Measurements from ENCODE around the gene PAX7.
"Not testable (repeated sequence)": the region's sequence is repeated elsewhere in the genome, so short reads cannot be mapped to it uniquely, and the experiment has no call there.

Gene PAX7

DNA sequence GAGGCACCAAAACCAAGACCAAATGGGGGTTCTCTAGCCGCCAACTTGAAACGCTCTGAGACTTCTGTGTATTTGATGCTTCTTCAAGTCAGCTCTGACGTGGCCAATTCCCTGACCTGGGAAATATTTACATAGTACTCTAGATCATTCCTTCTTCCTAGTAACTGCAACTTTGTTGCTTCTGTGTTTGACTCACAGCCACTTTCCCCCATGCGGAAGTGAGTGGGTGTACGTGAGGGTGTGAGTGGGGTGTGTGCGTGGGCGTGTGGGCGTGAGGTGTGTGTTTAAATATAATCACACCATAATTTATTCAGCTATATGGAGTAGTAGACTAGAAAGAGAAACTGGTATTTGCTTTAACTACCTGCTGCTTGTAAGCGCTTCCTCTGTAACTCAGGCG is 117.8 kb downstream of the PAX7 start:
- in situ Hi-C loops (cut with MboI; ENCODE audit: low sequenced_read_pairs) = no loop called here

DNA sequence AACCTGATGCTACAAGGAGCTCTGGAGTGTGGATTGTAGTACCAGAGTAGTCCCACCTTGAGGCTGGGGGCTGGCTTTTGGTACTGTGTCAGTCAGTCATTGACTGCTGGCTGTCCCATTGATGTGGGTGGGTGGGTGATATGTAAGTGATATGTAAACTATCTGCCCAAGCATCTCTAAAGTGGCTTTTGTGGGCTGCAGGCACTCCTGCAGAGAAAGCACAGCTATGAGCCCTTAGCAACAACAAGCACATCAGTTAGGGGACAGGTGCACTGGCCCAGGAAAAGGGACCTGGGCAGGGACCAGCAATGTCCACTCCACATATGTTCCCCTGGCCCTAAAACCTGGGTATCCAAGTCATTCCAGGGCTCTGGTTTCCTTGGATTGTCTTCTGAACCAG is 118.9 kb downstream of the PAX7 start:
- in situ Hi-C loops (cut with MboI; ENCODE audit: low sequenced_read_pairs) = no loop called here

DNA sequence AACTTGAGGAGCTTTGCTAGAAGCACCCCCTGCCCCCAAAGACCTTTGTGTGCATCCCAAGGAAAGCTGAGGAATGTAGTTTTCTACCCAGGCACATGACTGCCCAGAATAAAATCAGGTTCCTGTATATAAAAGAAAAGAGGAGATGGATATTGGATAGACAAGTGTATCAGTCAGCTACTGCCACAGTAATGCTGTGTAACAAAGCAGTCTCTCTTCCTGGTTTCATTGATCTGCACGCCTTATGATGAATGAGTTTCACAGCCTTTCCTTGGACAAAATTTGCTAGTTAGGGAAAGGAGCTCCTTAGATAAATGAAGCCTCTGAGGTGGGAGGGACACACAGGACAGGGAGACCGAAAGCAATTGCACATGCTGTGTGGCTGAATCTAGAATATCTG is 120.0 kb downstream of the PAX7 start:
- in situ Hi-C loops (cut with MboI; ENCODE audit: low sequenced_read_pairs) = no loop called here

DNA sequence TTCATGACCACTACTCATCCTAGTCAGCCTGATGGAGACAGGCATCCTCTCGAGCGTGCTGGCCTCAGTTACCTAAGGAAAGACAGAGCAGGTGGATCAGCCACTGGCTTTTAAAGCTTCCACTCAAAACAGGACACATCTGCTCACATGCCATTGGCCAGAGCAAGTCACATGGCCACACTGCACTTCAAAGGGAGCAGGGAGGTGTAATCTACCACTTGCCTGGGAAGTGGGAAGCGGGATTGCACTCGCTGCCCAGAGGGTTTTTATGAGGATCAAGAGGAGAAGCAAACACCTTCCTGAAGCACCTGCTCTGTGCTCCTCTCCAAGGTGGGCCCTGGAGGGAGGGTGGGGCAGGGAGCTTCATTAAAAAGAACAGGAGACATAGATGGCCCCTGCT is 120.8 kb downstream of the PAX7 start:
- in situ Hi-C loops (cut with MboI; ENCODE audit: low sequenced_read_pairs) = no loop called here

DNA sequence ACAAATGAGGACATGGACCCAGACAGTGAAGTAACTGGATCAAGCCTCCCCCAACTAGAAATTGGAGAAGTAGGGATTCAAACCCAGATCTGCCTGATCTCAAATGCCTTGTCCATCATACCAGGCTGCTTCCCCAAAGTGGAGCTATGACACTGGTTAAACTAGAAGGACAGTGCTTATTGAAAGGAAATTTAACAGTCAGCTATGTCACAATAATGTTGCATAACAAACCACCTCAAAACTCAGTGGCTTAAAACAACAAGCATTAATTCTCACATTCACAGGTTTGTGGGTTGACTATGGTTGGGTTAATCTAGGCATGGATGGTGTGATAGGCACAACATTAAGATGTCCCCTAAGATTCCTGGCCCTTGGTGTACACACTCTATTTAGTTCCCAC is 121.8 kb downstream of the PAX7 start:
- in situ Hi-C loops (cut with MboI; ENCODE audit: low sequenced_read_pairs) = no loop called here

DNA sequence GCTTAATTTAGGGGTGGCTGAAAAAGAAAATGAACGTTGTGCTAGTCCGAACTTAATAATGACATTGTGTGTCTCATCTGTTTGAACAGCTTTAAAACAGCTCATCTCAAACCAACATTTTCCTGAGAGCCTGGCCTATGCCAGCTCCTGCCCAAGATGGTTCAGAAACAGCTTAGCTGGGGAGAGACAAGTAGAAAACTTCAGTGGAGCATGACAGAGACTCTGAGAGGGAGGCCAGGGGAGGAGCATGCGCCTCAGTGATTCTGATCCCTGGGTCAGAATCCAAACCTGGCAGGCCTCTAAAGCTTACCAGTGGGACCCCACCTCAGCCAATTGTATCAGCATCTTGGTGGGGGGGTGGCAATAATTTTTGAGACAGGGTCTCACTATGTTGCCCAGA is 129.5 kb downstream of the PAX7 start:
- in situ Hi-C loops (cut with MboI; ENCODE audit: low sequenced_read_pairs) = no loop called here

DNA sequence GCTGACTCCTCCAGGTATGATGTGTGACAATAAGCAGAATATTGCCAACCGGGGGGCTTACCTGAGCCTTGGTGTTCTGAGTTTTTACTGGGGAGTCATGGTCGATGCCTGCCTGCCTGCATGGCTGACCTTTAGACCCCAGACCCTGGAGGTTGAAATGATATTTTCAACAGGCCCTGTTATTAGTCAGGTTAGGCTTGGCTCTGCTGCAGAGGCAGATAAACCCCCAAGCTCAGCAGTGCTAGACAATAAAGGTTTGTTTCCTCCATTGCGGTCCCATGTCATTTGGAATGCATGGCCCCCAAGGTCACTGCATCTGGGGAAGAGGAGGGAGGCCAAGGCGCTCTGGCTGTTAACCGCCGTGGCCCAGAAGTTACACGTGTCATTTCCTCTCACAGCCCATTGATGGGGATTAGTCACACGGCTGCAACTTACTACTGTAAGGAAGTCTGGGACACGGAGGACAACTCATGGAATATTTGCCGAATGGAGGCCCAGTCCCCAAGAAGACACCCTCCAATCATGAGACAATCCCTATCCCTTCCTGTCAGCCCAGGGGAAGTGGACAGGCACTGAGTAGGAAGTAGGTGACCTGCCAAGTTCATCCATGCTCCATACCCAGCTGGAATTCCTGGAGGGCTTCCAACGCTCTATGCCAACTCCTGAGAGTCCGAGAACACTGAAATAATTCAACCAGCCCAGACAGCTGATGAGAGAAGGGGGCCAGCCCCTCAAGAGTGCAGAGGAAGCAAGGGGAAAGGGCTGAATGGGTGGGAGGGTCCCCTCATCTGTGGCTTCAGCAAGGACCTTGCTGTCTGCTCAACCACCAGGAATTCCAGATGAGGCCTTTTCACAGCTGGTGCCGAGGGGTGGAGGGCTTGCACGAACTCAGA is 131.5 kb downstream of the PAX7 start:
- in situ Hi-C loops (cut with MboI; ENCODE audit: low sequenced_read_pairs) = no loop called here

DNA sequence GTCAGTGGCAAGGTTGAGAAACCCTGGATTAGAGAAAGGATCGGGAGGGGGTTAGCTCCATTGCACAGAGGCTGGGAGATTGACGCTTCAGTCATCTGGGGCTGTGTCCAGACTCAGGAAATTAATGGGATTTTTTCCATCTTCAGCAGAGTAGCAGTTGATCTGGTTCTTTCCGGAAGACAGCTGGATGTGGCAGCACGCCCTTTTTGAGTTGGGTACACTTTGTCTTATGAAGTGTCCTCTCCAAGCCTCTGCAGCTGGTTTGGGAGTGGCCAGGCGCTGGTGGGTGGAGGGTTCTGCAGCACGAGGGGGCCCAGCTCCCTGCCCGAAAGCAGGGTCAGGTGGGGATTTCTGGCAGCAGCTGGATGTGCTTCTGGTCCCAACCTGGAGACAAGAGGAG is 133.7 kb downstream of the PAX7 start:
- in situ Hi-C loops (cut with MboI; ENCODE audit: low sequenced_read_pairs) = no loop called here

DNA sequence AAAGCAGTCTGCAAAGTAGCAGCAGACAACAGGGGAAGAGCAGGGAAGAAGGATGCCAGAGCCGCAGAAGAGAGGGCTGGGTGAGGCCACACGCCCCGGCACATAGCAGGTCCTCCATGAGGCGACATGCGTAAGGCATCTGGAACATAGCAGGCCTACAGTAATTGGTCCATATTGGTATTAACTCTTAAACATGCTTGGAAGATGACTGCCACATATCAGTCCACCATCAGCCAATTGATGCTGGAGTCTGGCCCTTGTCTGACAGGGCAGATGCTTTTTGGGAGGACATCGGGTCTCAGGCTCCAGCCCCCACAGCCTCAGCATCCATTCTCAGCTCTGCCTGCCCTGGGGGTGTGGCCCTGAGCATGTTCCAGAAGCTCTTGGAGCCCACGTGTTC is 135.1 kb downstream of the PAX7 start:
- in situ Hi-C loops (cut with MboI; ENCODE audit: low sequenced_read_pairs) = no loop called here

DNA sequence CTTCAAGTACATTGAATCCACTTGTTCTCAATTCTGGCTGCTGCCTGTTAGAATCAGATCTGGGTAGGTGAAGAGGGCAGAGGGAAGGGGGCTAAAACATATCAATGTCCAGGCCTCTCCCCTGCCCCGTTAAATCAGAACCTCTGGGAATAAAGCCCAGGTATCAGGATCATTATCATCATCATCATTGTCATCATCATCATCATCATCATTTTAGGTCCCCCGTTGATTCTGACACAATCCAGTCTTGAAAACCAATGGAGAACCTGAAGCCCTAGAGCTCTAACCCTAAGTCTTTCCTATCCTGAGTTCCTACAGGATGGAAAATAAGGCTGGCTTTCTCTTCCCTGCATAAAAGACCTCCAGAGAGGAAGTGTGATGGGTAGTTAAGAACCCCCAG is 135.7 kb downstream of the PAX7 start:
- in situ Hi-C loops (cut with MboI; ENCODE audit: low sequenced_read_pairs) = no loop called here

DNA sequence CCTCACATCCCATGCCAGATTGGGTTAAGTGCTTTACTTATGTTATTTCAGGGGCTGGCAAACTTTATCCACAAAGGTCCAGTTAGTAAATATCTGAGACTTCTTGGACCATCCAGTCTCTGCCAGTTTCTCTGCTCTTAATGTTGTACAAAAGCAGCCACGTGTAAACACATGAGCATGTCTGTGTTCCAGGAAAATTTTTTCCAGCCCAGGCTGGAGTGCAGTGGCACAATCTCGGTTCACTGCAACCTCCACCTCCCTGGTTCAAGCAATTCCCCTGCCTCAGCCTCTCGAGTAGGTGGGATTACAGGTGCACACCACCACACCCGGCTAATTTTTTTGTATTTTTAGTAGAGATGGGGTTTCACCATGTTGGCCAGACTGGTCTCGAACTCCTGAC is 136.9 kb downstream of the PAX7 start:
- in situ Hi-C loops (cut with MboI; ENCODE audit: low sequenced_read_pairs) = not testable (repeated sequence)

DNA sequence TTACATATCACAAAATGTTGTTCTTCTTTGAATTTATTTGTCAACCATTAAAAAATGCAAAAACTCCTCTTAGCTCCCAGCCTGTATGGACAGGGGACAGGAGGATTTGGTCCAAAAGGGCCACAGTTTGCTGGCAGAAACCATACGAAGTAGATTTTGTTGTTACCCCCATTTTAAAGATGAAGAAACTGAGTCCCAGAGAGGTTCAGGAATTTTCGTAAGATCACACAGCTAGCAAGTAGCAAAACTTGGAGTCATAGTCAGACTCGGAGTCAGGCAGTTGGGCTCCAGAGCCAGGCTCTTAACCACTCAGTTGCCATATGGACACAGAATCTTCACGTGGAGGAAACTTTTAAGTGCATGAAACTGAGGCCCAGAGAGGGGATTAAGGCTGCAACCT is 137.4 kb downstream of the PAX7 start:
- in situ Hi-C loops (cut with MboI; ENCODE audit: low sequenced_read_pairs) = no loop called here

DNA sequence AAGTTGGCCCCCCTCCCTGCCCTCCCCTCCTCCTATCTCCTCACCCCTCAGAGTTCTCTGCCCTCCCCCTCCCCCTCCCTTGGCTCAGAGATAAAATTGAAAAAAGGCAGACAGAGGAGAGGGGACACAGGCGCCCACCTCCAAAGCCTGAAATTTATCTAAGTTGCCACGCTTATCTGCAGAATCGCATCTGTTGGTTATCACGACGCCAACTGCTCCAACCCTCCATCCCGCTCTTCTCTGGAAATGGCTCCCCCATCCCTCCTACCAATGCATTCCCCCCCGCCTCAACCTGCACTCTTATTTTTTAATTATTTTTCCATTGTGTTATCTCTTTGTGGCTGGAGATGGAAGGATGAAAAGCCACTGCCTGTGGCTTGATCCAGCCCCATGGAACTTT is 138.5 kb downstream of the PAX7 start:
- in situ Hi-C loops (cut with MboI; ENCODE audit: low sequenced_read_pairs) = no loop called here

DNA sequence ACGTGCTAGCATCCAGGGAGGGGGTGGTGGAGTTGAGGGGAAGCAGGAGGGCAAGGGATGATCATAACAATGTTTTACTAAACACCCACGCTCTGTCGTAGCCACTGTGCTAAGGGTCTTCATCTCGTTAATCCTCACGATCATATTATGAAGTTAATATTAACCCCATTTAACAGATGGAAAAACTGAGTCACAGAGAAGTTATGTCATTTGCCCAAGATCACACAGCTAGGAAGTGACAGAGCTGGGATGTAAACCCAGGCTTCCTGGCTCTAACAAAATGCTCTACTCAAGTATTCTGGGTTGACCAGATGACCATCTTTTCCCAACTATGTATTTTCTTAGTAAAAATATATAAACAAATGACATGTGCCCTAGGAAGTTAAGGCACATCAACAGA is 140.2 kb downstream of the PAX7 start:
- in situ Hi-C loops (cut with MboI; ENCODE audit: low sequenced_read_pairs) = no loop called here

DNA sequence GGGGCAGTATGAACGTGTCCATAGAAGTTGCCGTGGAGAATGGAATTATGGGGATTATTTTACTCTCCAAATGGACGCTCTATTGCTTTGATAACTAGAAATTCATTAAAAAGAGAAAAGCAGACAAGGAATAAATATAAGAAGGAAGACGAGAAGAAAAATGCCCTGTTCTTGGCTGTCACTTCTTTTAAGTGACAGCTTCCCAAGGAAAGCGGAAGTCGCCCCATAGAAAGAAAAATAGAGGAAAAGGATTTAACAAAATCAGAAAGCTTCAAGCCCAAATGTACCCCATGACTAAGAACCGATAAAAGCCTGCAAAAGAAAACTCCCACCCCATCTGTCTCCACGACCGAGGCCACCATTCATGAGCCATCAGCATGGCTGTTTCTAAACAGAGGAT is 143.1 kb downstream of the PAX7 start:
- in situ Hi-C loops (cut with MboI; ENCODE audit: low sequenced_read_pairs) = no loop called here

DNA sequence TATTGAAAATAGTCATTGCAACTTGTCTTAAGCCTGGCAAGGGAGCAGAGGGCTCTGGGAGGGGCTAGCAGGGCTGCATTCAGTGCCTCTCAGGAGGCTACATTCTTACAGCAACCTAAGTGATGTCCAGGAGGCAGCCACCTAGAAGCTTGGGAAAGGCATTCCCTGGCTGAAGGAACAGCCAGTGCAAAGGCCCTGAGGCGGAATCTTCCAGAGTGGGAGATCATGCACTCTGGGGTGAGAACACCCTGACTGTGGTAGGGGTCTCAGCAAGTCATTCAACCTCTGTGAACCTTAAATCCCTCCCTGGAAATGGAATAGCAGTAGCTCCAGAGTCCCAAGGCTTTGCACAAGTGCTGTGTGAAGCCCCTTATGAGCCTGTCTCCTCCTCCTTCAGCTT is 144.7 kb downstream of the PAX7 start:
- in situ Hi-C loops (cut with MboI; ENCODE audit: low sequenced_read_pairs) = no loop called here

DNA sequence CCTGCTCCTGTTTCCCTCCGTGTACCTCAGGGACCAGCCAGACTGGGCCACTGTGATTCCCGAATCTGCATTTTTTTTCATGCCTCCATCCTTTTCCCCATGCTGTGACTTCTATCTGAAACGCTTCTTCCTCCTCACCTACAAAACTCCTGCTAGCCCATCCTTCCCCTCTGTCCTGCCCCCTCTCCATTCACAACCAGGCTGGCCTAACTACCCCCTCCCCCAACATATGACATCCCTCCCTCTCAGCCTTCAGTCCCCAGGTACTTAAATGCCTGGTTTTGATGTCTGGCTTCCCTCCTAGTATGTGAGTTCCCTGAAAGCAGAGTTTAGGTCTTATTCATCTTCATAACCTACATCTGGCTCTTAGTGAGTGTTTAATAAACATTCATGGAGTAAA is 146.1 kb downstream of the PAX7 start:
- in situ Hi-C loops (cut with MboI; ENCODE audit: low sequenced_read_pairs) = no loop called here

DNA sequence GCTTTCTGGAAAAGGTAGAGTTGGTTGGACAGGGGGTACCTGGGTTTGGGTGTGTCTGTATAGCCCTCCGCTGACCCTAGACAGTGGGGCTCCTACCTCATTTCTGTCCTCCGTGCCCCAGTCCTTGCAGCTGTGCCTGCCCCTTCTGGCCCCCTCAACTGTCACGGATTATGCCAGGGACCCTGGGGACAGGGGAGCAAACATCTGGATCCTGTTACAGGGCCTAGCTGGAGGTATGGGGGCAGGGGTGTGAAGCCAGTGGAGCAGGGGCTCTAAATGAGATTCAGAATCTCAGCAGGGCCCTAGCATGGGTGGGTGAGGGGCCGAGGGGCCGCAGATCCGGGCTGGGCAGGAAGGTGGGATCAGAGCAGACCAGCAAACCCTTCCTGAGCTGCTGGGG is 147.8 kb downstream of the PAX7 start:
- in situ Hi-C loops (cut with MboI; ENCODE audit: low sequenced_read_pairs) = no loop called here

DNA sequence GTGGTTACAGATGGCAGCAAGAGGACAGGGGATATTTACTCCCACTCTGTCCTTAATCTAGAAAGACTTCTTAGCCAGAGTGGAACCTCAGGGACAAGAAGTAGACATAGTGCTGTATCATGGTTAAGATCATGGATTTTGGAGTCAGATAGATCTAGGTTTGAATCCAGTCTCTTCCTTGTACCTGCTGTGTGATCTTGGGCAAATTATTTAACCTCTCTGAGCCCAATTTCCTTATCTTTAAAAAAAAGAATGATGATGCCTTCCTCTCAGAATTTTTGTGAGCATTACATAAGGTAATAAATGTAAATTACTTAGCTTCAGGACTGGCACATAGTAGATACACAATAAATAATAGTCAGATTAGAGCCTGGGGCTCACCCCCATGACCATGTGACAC is 150.4 kb downstream of the PAX7 start:
- in situ Hi-C loops (cut with MboI; ENCODE audit: low sequenced_read_pairs) = no loop called here

DNA sequence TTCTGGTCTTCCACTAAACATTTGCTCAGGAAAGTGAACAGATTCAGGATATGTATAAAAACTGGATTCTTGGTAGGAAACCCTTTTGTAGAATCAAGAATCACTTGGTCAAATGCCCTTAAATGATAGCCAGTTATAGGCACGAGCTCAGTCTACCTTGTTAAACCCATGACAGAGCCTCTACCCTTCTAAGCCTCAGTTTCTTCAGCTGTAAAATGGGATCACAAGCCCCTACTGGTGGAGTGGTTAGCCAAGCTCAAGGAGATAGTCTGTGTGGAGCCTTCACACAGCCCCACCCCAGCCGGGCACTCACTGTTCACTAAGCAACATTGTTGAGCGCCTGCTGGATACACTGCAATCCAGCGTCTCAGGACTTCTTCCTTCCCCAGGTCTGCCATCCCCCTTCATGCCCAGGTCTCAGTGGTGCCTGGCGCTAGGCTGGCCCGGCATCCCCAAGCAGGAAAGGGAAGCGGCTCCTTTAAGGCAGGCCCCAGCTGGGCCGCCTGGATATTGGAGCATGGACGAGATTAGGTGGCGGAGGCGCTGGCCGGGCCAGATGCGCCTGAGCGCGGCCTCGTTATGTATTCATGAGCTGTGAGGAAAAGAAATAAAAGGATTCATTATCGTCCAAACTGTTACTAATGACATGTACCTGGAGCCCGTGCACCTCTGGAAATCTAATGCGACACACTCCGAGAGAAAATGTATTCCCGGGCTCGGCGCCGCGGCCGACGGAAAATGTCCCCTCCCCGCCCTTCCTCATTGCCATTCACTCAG is 153.2 kb downstream of the PAX7 start:
- in situ Hi-C loops (cut with MboI; ENCODE audit: low sequenced_read_pairs) = no loop called here

DNA sequence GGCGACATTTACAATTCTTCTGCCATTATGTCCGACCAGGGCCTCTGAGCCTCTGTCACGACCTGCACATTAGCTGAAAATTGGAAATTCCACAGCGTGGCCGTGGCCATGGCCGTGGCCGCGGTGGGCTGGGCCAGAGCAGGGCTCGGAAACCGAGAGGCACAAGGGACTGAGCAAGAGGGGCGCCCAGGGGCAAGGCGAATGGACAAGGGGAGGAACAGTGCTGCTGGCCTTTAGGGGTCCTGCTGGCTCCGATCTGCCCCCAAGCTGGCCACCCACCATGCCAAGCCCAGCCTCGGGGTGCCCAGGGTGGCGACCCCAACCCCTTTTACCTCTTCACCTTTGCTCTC is 153.8 kb downstream of the PAX7 start:
- in situ Hi-C loops (cut with MboI; ENCODE audit: low sequenced_read_pairs) = no loop called here

DNA sequence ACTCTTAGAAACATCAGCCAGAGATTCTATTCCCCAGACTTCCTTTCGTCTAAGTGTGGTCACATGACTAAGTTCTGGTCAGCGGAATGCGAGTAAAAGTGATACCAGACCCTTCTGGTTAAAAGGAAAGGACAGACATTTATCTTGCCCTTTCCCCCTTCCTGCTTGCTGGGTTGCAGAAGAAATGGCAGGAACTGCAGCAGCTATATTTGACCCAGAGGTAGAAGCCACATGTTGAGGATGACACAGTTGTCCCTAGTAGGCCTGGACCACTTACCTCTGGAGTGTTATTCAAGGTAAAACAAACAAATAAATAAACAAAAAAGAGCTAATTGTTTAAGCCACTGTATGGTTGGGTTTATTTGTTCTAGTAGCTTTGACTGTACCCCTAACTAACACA is 155.5 kb downstream of the PAX7 start:
- in situ Hi-C loops (cut with MboI; ENCODE audit: low sequenced_read_pairs) = no loop called here
